CD1c-positive myeloid dendritic cell (primary cell): ENCODE data around the gene TNS1.
"Not testable (repeated sequence)": the region's sequence is repeated elsewhere in the genome, so short reads cannot be mapped to it uniquely, and the experiment has no call there.

Experiments used
- DNase-seq: peaks from one replicate; pipeline ENCODE4 v3.0.0-alpha.2; 2016; ENCODE audit errors: extremely low spot score

TNS1 gene

DNA sequence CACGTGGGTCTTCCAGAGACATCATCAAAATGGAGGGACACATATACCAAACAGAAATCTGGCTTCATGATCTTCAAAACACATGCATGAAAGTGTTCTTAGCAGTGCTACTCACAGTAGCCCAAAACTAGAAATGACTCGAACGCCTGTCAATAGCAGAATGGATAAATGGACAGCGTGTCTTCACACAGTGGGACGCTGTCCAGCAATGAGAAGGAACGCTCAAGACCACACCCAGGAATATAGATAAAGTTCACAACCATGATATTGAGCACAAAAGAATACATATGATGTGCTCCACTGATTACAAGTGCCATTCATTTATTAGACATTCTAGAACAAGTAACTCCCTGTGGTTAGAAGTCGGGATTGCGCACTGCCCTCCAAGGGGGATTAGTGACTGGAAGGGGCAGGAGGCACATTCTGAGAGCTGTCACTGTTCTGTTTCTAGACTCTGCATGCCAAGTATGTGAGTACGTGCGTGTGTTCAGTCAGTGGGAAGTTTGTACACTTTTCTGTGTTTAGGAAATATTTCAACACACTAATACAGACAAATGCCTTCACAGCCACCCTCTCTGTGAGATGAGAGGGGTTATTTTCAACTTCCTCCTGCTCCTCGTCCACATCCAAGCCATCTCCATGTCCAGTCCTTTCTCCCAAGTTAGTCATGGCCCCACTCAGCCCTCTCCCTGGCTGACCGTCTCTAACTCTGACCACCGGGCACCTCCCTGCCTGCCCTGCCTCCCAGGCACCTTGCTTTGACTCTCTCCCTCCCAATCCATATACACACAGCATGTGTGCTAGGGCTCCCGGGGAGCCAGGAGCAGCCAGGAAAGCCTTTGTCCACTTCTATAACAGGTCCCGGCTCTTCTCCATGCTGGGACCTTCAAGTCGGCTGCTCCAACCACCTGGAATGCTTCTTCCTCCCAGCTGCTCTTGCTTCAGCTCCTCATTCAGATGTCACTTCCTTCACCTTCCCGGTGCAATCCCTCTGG, 26.9 kb upstream of the TNS1 start:
- DNase-seq, result no peak

DNA sequence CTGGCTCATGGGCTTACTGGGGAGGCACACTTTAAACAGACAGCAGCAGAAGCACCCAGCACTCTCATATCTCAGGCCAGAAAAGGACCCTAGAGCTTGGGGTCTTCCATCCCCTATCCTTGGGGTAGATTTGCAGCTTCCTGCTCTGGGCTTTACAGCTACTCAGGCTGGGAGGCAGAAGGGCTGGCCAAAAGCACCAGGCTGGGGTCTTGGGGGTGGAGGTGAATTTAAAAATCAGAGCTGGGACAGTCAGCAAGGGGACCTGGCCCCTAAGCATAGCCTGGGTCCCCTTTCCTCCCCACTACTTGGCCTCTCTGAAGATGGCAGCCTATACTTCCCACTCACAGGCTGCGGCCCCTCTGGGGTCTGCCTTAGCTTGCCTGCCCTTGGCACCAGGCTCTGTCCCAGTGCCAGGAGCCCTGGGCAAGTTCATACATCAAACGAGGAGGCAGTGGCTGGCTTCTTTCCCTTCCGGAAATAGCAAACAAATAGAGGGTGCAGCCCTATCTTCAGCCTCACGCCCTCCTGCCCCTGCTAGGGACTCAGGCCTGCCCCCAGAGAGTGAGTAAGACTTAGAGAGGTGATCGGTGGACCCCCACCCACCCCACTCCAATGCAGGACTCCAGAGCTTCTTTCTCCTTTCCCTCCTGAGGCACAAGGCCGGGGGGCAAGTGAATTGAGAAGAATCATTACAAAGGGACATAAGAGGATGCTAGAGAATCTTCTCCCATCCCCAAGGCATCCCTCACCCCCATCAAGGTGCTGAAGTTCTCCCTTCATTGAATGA, 26.0 kb upstream of the TNS1 start:
- no peak for DNase-seq

DNA sequence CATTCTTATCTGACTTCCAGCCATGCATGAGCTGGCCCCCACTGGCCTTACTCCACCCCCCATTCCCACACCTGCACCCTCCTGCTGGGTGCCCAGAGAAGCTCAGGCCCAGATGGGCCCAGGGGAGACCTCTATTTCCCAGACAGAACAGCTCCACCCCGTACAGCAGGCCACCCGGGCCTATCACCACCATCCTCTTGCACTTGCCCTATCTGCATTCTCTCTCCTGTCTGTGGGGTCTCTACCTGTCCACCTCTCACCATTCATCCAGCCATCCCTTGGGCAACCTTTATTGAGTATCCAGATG, 25.3 kb upstream of the TNS1 start:
- no peak for DNase-seq

- DNase-seq, result no peak
These were observed 24.8 kb upstream of the TNS1 start for GRCh38 chr2:218027426-218028188.

- DNase-seq, result no peak
These were observed 24.1 kb upstream of the TNS1 start for GRCh38 chr2:218026676-218027425.

- DNase-seq, result no peak
These were observed 23.4 kb upstream of the TNS1 start for GRCh38 chr2:218026244-218026643.

- DNase-seq, result no peak
These were observed 22.1 kb upstream of the TNS1 start for GRCh38 chr2:218024871-218025270.

GRCh38 chr2:218024336-218024735, 21.5 kb upstream of the TNS1 start:
- no peak for DNase-seq

DNA sequence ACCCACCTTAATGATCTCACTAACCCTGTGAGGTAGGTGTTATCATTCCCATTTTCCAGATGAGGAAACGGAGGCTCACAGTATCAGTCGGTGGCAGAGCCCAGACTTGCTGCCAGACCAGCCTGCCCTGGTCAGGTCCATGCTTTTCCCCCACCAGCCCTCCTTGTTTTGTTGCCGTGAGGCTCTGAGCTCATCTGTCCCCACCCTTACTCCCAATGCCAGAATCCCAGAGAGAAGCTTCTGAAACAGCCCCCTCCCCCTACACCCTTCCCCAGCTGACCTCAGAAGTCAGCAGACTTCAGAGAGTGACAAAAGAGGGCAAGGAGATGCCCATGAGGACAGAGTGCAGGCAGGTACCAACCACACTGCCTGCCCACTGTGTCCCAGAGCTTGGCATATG, 20.8 kb upstream of the TNS1 start:
- no peak for DNase-seq

GRCh38 chr2:218022851-218023530, 20.2 kb upstream of the TNS1 start:
- DNase-seq, result no peak

DNA sequence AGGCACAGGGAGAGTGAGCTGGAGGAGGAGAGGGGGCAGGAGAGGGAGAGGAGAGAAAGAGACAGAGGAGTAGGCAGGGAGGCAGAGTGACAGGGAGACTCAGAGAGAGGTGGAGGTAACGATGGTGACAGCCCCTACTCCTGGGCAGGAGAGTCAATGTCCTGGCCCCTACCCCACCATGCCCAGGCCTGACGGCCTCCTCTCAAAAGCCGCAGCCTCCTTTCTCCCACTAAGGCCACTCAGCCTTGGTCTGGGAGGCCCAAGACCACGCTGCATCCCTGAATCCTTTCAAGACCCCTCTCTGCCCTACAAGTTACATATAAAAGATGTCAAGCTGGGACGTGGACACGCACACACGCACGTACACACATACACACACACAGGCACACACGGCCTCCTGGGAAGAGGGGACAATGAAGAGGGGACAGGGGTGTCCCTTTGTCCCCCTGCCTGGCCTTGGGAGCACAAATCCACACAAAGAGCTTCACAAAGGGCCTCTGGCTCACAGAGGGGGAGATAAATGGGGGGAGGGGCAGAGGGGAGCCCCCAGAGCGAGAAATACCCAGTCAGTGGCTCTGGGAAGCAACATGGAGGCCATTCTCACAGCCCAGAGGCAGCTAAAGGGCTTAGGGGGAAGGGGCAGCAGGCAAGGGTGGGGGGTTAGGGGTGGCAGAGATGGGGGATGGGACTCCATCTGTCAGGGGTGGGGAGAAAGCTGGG, 19.5 kb upstream of the TNS1 start:
- DNase-seq, result no peak

GRCh38 chr2:218021536-218022071, 18.8 kb upstream of the TNS1 start:
- no peak for DNase-seq

DNA sequence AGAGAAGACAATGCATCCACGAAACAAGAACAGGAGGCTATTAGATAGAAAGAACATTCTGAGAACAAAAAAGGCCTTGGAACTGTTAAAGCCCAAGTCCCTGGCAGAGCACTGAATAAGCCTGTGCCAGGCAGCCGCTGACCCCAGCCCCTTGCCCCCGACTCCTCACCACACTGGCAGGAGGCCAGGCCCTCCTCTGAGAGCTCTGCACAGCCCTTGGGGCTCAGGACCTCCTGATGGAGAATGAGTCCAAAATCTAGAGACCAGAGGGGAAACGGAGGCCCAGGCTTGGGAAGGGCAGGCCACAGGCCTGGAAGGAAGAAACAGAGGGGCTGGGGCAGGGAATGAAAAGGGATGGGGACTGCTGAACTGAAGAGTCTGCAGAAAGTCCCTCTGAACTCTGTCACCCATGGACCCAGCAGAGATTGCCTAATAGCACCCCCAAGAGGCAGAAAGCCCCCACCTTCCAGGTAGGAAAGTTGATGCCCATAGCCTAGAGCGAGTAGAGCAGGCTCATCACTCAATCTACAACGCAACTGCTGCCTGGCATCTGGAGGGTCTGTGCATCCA, 18.3 kb upstream of the TNS1 start:
- DNase-seq, result no peak

DNA sequence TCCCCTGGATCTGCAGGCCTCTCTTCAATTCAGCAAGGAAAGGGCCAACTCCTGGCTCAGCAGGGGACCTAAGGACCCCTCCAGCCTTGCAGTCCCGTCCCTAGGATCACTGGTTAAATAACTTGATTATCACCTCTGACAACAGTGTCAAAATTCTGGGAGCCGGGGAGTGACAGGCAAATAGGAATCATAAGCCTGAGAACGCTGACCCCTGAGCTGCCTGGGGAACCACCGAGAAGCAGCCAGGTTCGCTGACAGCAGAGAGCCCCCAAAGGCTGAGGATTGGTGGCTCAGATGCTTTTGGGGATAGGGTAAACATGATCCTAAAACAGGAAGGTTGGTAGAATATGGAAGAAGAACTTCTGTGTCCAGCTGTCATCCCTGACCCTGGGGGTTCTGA, 17.5 kb upstream of the TNS1 start:
- no peak for DNase-seq

DNA sequence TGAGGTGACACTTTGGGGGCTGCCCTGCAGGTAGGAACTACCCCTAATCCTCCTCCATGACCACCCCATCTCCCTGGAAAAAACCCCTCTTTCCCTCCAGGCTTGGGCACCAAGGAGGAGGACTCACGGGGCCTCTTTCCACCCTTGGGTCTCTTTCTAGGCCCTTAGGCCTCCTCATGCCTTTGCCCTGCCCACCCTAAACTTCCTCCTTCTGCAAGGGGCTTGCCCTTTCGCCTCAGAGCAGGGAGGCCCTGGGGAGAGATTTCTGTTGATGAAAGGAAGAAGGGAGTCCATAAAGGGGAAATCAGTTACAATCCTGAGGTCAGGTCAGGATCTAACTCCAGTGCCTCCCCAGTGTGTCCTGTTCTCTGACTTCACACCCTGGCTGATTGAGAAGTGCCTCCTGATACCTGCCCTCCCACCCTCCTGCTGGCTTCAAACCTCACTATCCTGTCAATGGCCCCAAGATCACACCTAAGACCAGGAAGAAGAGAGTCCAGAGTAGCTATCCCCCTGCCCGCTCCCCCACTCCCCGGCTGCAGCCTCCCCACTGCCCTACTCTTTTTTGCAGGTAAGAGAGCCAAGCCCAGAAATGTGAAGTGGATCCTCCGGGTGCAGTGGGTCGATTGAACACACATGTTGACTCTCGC, 16.7 kb upstream of the TNS1 start:
- peak; percentile 41 for DNase-seq

DNA sequence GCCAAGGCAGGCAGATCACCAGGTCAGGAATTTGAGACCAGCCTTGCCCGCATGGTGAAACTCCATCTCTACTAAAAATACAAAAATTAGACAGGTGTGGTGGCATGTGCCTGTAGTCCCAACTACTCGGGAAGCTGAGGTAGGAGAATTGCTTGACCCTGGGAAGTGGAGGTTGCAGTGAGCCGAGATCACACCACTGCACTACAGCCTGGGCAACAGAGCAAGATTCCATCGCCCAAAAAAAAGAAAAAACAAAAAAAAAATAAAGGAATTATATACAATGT, 16.0 kb upstream of the TNS1 start:
- DNase-seq, result not testable (repeated sequence)

- DNase-seq, result no peak
These were observed 14.6 kb upstream of the TNS1 start for GRCh38 chr2:218017211-218018053.

- DNase-seq, result no peak
These were observed 14.0 kb upstream of the TNS1 start for GRCh38 chr2:218016810-218017209.
